Left forelimb (tissue), 1 donor: ENCODE measurements around the gene CELSR1.
"Not testable (repeated sequence)": the region's sequence is repeated elsewhere in the genome, so short reads cannot be mapped to it uniquely, and the experiment has no call there.

Source experiments
- DNase-seq: peaks from one replicate; pipeline ENCODE4 v3.0.0-alpha.2; 2018; ENCODE audit warnings: low spot score

Gene CELSR1

GRCh38 chr22:46479046-46479445, 58.4 kb downstream of the CELSR1 start:
- DNase-seq: no peak

GRCh38 chr22:46478083-46478551, 59.3 kb downstream of the CELSR1 start:
- no peak for DNase-seq

- DNase-seq: no peak
Observed at GRCh38 chr22:46476547-46476941, 60.9 kb downstream of the CELSR1 start.

DNA sequence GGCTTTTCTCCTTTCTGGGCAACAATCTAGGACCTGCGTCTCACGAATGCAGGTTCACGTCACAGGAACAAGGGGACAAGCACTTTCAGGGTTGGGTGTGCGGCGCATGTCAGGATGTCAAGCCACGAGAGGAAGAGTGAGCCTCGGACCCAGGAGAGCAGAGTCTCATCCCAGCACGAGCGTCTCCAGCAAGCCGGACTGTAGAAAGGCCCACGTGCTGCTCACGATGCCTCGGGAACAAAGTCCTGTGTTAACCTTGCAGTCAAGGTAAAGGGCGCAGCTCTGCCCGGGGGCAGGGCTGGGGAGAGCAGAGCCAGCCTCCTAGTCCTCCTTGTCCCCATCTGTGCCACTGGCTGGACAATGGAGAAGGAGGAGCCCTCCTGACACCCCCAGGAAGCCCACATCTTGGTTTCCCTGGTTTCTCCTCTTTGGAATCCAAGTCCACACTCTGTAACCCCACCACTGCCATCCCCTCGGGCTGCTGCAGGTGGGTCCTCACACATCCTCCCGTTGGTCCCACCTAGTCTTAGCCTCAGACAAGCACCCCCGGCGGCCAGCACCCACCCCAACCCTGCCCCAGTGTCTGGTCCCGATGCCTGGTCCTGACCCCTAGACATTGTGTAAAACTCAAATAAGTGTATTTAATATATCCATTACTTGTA, 63.4 kb downstream of the CELSR1 start:
- DNase-seq: no peak

- DNase-seq: no peak
Observed at GRCh38 chr22:46473021-46473779, 64.2 kb downstream of the CELSR1 start.

DNA sequence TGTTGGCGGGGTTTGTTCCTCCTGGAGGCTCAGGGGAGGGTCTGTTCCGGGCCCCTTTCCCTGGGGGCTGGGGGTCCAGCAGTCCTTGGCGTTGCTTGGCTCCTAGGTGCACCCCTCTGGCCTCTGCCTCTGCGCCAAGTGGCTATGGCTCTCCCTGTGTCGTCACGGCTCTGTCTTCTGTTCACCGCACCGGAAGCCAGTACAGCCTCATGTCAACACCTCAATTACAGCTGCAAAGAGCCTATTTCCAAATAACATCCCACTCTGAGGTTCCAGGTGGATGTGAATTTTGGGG, 64.8 kb downstream of the CELSR1 start:
- DNase-seq: no peak

- DNase-seq: no peak
Observed at GRCh38 chr22:46471901-46472721, 65.3 kb downstream of the CELSR1 start.

- not testable (repeated sequence) for DNase-seq
Observed at GRCh38 chr22:46471330-46471729, 66.1 kb downstream of the CELSR1 start.

- DNase-seq: no peak
Observed at GRCh38 chr22:46469711-46470110, 67.7 kb downstream of the CELSR1 start.

GRCh38 chr22:46467006-46467405, 70.4 kb downstream of the CELSR1 start:
- DNase-seq: no peak

DNA sequence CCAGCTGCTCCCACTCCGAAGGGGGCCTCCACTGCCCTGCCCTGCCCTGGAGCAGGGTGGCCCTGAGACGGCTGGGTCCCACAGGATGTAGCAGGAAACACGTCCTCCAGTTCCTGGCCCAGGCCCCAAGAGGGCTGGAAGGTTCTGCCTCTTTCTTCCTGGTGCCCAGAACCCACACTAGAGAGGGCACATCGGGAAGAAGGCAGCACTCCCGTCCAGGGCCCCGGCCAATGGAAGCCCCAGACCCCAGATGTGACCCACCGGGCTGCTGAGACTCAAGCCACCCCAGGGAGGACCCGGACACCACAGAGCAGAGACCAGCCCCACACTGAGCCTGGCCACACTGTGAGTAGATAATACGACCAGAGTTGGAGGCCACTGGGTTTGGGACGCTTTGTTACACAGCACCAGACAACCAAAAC, 71.2 kb downstream of the CELSR1 start:
- DNase-seq: no peak

DNA sequence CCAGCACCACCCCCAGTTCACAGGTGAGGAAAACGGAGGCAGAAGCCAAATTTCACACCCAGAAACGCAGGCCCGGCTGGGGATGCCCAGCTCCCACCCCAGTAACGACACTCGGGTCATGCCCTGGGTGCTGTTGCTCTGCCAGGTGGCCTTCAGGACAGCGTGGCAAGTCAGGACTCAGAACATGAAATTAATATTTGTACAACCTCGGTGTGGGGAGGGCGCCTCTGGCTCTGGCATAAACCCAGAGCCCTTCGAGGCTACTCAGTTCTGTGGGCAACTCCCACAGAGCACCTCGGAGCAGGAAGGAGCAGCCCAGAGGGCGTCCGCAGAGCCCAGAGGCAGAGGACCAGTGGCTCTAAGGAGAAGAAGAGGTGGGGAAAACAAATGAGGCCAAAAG, 71.6 kb downstream of the CELSR1 start:
- no peak for DNase-seq

- no peak for DNase-seq
Observed at GRCh38 chr22:46465345-46465720, 72.1 kb downstream of the CELSR1 start.

GRCh38 chr22:46464701-46465344, 72.6 kb downstream of the CELSR1 start:
- no peak for DNase-seq

DNA sequence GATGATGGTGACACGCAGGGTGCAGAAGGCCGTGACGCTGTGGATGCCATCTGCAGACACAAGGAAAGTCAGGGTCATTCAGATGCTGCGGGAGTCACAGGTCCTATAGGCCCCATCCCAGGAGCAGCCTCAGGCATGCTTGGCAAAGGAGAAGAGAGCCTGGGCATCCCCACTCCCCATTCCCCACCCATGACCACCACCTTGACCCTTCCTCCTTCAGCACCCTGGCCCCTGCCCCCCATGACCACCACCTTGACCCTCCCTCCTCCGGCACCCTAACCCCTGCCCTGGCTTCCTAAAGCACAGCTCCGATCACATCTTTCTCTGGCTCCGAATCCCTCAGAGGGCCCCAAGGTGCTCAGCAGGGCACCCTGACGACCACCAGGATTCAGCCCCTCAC, 73.1 kb downstream of the CELSR1 start:
- no peak for DNase-seq

DNA sequence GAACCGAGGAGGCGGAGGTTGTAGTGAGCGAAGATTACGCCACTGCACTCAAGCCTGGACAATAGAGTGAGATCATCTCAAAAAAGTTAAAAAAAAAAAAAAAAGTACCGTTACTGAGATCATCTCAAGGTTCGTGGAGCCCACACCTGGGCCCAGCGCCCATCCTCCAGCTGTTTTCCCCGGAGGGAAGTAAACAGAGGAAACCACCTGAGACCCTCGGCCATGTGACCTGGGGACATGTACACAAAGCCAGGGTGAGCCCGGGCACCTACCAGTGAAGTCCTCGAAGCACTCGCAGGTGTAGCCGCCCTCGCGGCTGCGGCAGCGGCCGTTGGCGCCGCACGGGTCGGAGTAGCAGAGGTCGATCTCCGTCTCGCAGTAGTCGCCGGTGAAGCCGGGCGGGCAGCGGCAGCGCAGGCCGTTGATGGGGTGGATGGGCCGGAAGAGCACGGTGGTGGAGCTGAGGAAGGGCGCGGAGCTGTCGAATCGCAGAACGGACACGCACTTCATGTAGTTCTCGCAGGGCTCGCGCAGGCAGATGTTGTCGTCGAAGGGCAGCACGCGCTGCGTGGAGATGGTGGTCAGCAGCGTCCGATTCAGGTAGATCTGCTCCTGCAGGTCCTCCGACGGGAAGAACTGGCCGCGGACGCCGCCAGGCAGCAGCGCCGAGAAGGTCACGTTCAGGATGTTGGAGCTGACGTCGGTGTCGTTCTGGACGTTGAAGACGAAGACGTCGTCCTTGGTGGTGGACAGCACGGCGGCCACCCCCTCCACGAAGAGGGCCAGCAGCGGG, 73.8 kb downstream of the CELSR1 start:
- no peak for DNase-seq

GRCh38 chr22:46462726-46463371, 74.6 kb downstream of the CELSR1 start:
- no peak for DNase-seq

DNA sequence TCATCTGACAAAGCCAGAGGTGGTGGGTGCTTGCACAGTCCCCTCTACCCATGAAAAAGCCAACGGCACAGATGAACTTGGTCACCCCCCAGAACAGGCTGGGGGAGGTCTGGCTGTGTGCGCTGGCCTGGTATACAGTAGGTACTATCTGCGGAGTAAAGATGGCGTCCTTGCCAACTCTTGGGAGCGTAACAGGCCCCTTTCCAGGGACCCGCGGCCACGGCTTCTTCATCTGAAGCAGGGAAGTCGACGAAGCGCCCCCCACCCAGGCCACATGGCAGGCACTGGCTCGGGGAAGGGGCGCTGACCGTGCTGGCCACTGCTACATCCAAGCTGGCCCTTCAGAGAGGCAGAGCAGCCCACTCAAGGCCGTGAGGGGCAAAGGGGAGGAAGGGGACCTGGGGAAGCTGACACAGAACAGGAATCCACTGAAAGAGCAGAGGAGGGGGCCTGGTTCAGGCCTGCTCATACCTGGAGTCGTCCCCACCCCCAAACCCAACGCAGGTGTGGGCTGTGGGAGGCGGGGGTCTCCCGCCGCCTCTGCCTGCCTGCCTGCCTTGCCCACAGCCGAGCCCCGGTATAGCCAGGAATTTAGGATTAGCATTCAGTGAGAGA, 75.7 kb downstream of the CELSR1 start:
- DNase-seq: no peak

DNA sequence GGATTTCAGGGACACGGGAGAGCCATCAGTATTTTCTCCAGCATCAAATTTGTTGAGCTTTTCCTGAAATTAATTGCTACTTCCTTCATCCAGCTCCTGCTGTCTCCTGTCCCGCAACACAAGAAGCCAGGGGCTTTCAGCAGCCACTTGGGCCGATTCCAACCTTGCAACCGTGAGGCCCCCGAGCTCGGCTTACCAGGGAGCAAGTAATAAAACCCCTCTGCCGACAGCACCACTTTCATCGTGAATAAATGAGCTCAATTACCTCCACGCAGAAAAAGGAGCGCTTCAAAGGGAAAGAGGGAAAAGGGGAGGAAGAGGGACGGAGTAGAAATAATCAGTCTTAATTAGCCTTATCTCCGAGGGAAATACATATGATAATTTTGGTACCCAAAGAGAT, 76.6 kb downstream of the CELSR1 start:
- no peak for DNase-seq

DNA sequence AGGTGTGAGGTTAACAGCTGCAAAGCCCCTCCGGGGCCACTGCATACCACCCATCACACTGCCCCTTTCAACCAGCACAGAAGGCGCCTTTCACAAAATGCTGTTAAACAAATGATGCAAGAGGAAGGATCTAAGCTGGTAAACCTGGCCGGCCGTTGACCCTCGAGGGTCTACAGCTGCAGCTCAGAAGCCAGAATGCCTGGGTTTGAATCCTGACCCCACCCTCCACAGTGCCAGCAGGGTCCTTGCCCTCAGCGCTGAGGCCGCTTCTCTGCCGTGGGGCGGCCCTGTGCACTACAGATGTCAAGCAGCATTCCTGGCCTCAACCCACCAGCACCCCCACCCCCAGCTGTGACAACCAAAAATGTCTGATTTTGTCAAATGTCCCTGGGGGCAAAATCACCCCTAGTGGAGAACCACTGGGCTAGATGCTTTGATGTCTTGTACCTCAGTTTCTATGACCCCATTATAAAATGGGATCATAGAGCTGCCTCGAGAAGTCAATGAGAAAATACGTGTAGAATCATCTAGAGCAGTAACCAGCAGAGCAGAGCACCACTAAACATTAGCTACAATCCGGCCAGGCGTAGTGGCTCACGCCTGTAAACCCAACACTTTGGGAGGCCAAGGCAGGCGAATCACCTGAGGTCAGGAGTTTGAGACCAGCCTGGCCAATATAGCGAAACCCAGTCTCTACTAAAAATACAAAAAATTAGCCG, 77.9 kb downstream of the CELSR1 start:
- DNase-seq: no peak
